NCI-H226 (cell line): ENCODE data around the gene CHD5.

Experiments used
- DNase-seq: peaks from one replicate; pipeline ENCODE4 v3.0.0-alpha.2; 2015

CHD5 gene

DNA sequence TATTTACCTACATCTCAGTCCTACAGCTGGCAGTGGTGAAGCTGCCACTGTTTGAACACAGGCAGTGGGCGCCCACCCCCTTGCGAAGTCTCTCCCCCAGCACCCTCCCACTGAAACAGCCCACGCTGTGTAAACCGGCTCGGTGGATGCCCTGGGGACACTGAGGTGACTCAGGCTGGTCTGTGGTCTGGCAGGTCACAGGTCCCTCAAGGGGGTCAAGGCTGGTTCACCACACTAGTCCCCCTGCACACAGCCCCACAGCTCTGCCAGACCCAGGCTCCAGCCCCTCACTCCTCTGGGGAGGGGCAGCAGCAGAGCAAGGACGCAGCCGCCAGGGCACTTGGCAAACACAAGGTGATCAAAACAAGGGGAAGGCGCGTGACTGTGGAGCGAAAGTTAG lies 7.6 kb downstream of the CHD5 start:
- DNase-seq, result no peak

- DNase-seq, result no peak
These were observed 8.5 kb downstream of the CHD5 start for GRCh38 chr1:6171548-6172124.

DNA sequence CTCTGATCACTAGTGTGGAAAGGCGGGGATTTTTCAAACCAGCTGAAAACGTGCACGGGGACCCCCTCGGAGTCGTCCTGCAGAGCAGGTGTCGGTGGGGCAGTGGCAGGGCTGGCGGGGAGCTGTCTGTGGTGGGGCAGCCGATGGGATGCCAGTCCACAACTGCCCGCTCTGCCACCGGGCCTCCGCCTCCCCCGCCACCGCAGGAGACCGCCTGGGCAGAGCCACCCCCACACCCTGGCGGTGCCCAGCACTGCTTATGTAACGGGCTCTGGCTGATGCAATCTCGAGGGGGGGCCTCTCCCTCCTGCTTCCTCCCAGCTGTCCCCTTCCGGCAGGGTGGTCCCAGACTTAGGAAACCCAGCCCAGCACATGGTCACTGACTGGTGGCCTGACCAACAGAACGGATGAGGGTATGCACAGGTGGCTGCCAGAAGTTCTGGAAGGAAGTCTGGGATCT lies 9.3 kb downstream of the CHD5 start:
- DNase-seq, result no peak

DNA sequence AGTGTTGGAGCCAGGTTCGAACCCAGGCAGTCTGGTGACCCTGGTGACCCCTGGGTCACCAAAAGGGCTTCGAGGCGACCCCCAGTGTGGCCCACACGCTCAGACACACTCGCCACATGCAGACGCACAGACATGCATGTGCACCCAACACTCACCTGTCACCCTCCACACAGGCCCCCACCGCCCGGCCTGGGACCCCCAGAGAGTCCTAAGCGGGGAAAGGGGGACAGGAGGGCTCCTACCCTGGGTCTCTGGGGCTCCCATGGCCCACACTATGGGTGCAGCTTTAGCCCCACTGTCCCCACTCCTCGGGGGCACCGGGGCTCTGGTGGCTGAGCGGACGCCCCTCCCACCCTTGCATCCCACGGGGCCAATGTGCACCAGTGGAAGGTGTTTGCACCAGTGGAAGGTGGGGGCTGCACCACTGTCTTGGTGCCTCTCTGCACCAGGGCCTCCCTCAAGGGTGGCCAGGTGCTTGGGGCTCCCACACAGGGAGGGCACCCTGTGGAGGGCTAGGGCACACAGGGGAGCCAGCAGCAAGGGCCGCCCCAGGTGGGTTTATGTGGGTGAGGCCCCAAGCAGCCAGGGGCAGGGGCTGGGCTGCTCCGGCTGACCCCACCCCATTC lies 9.9 kb downstream of the CHD5 start:
- DNase-seq, result no peak

- DNase-seq, result no peak
These were observed 11.1 kb downstream of the CHD5 start for GRCh38 chr1:6168947-6169586.

GRCh38 chr1:6167391-6168303 lies 12.5 kb downstream of the CHD5 start:
- no peak for DNase-seq

DNA sequence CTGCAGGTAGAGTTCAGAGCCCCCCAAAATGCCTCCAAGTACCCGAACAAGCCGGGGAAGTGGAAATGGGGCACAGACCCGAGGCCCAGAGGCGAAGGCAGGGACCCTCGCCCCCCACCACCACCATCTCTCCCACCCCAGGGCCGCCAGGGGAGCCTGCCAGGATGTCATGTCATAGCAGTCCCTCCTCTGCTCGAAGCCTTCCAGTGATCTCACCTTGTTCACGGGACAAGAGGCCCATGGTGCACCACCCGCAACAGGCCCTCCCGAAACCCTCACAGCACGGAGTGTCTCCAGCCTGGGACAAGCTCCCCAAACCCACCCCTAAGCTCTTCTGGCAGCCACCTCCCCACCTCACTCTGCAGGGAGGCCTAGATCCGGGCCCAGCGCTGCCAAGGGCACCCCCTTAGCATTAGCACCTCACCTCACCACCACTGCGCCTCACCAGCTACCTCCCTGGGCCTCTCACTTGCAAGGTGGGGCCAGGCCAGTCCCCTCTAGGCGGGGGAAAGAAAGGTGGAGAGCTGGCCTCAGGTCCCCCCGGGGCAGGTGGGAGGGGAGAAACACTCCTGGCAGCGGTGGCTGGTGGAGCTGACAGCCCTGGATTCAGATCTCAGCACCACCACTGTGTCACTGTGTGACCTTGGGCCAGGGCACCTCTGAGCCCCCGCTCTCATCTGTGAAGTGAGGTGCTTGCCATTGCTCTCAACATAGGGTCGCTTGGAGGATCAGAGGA lies 13.3 kb downstream of the CHD5 start:
- DNase-seq, result no peak

DNA sequence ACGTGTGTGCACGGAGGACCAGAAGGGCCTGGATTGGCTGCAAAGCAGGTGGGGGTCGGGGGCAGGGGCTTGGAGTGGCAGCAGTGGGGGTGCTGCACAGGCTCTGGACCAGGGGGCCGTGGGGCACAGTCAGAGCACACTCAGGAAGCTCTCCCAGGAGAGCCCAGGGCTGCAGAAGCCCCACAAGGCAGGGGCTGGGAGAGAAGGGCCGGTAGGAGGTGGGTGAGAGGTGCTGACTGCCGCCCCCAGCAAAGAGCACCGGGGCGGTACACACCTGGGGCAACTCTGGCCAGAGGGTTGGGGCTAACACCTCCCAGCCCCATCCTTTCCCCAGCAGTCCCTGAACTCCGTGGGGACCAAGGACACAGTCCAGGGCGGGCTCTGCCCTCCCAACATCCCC lies 13.9 kb downstream of the CHD5 start:
- no peak for DNase-seq

- DNase-seq, result no peak
These were observed 14.6 kb downstream of the CHD5 start for GRCh38 chr1:6165441-6165985.

GRCh38 chr1:6165027-6165426 lies 15.1 kb downstream of the CHD5 start:
- no peak for DNase-seq

GRCh38 chr1:6163973-6164617 lies 16.0 kb downstream of the CHD5 start:
- DNase-seq, result no peak

- DNase-seq, result no peak
These were observed 16.7 kb downstream of the CHD5 start for GRCh38 chr1:6163191-6163972.

- DNase-seq, result no peak
These were observed 17.3 kb downstream of the CHD5 start for GRCh38 chr1:6162773-6163172.

- DNase-seq, result no peak
These were observed 17.8 kb downstream of the CHD5 start for GRCh38 chr1:6162341-6162740.

DNA sequence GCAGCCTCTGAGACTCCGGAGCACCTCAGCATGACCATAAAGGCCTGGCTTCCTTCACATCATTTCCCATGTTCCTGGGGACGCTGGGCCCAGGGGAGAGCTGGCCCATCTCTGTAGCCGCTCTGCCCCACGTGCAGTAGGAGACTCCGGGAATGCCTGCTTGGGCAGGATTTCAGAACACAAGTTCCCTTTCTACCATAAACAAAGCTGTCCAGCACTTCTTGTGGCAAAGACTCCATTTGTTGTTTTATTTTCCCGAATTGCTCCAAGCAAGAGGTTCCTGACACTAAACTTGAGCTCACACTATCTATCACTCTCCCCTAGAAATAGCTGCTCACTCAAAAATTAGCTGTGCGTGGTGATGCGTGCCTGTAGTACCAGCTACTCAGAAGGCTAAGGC lies 21.9 kb downstream of the CHD5 start:
- no peak for DNase-seq

GRCh38 chr1:6157528-6158174 lies 22.5 kb downstream of the CHD5 start:
- peak; percentile 87 for DNase-seq

DNA sequence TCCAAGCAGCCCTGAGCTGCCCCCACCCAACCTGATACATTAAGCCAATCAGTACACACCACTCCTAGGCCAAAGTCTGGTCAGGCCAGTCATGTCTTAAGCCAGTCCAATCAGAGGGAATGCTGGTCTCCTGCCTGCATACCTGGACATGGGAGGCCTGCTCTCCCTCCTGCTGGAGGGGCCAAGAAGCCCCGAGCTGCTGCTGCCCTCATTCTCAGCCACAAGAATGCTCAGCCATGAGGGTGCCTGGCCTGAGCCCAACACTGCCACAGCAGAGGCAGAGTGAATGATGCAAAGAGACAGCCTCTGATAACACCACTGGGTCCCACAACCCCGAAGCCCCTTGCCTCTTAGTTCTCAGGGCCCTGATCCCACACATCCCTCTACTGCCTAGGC lies 23.0 kb downstream of the CHD5 start:
- DNase-seq, result peak; percentile 83

- DNase-seq, result no peak
These were observed 25.4 kb downstream of the CHD5 start for GRCh38 chr1:6154525-6155319.

DNA sequence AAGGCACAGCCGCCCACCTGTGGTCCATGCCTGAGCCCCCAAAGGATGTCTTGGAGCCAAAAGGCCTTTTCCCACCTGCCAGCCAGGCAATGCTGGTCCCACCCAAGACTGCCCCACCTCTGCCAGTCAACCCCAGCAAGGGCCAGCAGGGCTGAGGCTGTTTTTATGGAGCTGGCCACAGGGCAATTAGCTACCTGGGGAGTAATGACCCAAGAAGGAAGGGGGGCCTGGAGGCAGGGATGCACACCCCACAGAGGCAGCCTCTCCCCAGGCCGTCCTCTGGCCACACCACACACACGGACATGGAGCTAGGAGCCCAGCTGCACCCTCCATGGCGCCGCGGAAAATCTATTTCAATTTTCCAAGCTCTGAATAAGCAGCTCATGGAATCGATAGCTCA lies 27.2 kb downstream of the CHD5 start:
- DNase-seq, result no peak

GRCh38 chr1:6152181-6152580 lies 27.9 kb downstream of the CHD5 start:
- DNase-seq, result no peak
